ENCODE measurements around the gene MRPL16. TPM values are rescaled to one million over a fixed set of nuclear protein-coding genes. Genes with fewer than 3 reads are reported as not detected.
"Not testable (repeated sequence)": the region's sequence is repeated elsewhere in the genome, so short reads cannot be mapped to it uniquely, and the experiment has no call there.

Gene MRPL16
- total RNA-seq, 1 experiment from 2014 or later, result 78.9 TPM

DNA sequence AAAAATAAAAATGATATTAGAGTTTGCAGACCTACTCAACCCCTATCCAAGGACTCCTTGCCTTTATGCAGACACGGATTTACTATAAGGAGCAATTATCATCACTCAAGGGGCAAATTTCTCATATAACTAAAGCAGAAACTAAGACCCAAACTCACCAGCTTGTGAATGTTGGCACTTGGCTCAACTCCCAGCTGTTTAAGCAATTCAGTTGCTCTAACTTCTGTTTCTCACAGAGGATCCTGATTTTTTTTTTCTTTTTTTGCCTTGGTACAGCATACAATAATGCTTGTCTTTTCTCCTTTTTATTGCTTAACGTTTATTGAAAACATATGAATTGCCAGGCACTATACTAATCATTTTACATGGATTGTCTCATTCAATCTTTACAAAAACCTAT lies 44.3 kb upstream of the MRPL16 start (continued):
- no peak for TF ChIP-seq HMGXB4 (CRISPR knock-in tag; IDR thresholded peaks at IDR 0.05)
- TF ChIP-seq, protein P1, sequence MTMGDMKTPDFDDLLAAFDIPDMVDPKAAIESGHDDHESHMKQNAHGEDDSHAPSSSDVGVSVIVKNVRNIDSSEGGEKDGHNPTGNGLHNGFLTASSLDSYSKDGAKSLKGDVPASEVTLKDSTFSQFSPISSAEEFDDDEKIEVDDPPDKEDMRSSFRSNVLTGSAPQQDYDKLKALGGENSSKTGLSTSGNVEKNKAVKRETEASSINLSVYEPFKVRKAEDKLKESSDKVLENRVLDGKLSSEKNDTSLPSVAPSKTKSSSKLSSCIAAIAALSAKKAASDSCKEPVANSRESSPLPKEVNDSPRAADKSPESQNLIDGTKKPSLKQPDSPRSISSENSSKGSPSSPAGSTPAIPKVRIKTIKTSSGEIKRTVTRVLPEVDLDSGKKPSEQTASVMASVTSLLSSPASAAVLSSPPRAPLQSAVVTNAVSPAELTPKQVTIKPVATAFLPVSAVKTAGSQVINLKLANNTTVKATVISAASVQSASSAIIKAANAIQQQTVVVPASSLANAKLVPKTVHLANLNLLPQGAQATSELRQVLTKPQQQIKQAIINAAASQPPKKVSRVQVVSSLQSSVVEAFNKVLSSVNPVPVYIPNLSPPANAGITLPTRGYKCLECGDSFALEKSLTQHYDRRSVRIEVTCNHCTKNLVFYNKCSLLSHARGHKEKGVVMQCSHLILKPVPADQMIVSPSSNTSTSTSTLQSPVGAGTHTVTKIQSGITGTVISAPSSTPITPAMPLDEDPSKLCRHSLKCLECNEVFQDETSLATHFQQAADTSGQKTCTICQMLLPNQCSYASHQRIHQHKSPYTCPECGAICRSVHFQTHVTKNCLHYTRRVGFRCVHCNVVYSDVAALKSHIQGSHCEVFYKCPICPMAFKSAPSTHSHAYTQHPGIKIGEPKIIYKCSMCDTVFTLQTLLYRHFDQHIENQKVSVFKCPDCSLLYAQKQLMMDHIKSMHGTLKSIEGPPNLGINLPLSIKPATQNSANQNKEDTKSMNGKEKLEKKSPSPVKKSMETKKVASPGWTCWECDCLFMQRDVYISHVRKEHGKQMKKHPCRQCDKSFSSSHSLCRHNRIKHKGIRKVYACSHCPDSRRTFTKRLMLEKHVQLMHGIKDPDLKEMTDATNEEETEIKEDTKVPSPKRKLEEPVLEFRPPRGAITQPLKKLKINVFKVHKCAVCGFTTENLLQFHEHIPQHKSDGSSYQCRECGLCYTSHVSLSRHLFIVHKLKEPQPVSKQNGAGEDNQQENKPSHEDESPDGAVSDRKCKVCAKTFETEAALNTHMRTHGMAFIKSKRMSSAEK (CRISPR knock-in tag; IDR thresholded peaks at IDR 0.05; ENCODE audit: borderline replicate concordance), result no peak
- no peak for TF ChIP-seq GRHL2 (CRISPR knock-in tag; IDR thresholded peaks at IDR 0.05; ENCODE audit: insufficient replicate concordance, severe bottlenecking)
- no peak for TF ChIP-seq E2F4 (CRISPR knock-in tag; IDR thresholded peaks at IDR 0.05; ENCODE audit: borderline replicate concordance, low read depth)
- TF ChIP-seq, protein P2, sequence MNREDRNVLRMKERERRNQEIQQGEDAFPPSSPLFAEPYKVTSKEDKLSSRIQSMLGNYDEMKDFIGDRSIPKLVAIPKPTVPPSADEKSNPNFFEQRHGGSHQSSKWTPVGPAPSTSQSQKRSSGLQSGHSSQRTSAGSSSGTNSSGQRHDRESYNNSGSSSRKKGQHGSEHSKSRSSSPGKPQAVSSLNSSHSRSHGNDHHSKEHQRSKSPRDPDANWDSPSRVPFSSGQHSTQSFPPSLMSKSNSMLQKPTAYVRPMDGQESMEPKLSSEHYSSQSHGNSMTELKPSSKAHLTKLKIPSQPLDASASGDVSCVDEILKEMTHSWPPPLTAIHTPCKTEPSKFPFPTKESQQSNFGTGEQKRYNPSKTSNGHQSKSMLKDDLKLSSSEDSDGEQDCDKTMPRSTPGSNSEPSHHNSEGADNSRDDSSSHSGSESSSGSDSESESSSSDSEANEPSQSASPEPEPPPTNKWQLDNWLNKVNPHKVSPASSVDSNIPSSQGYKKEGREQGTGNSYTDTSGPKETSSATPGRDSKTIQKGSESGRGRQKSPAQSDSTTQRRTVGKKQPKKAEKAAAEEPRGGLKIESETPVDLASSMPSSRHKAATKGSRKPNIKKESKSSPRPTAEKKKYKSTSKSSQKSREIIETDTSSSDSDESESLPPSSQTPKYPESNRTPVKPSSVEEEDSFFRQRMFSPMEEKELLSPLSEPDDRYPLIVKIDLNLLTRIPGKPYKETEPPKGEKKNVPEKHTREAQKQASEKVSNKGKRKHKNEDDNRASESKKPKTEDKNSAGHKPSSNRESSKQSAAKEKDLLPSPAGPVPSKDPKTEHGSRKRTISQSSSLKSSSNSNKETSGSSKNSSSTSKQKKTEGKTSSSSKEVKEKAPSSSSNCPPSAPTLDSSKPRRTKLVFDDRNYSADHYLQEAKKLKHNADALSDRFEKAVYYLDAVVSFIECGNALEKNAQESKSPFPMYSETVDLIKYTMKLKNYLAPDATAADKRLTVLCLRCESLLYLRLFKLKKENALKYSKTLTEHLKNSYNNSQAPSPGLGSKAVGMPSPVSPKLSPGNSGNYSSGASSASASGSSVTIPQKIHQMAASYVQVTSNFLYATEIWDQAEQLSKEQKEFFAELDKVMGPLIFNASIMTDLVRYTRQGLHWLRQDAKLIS (CRISPR knock-in tag; IDR thresholded peaks at IDR 0.05; ENCODE audit: borderline replicate concordance), result no peak
- no peak for TF ChIP-seq ZNF416 (CRISPR knock-in tag; IDR thresholded peaks at IDR 0.05)
- no peak for TF ChIP-seq TEAD4 (CRISPR knock-in tag; IDR thresholded peaks at IDR 0.05)
- TF ChIP-seq, protein P3, sequence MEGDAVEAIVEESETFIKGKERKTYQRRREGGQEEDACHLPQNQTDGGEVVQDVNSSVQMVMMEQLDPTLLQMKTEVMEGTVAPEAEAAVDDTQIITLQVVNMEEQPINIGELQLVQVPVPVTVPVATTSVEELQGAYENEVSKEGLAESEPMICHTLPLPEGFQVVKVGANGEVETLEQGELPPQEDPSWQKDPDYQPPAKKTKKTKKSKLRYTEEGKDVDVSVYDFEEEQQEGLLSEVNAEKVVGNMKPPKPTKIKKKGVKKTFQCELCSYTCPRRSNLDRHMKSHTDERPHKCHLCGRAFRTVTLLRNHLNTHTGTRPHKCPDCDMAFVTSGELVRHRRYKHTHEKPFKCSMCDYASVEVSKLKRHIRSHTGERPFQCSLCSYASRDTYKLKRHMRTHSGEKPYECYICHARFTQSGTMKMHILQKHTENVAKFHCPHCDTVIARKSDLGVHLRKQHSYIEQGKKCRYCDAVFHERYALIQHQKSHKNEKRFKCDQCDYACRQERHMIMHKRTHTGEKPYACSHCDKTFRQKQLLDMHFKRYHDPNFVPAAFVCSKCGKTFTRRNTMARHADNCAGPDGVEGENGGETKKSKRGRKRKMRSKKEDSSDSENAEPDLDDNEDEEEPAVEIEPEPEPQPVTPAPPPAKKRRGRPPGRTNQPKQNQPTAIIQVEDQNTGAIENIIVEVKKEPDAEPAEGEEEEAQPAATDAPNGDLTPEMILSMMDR (IDR thresholded peaks at IDR 0.05), result no peak

GRCh38 chr11:59851416-59851815 lies 40.8 kb upstream of the MRPL16 start:
- H3K4me3 Mint-ChIP-seq; ATAC-seq; CTCF ChIA-PET; H3K4me1 Mint-ChIP-seq; H3K36me3 Mint-ChIP-seq; H3K27ac Mint-ChIP-seq; POLR2A ChIA-PET; DNase-seq (ENCODE audit: low spot score); H3K9me3 Mint-ChIP-seq; H3K27me3 Mint-ChIP-seq (ENCODE audit: low read depth): not testable (repeated sequence)

- H3K27me3 Mint-ChIP-seq (ENCODE audit: low read depth); ATAC-seq; POLR2A ChIA-PET; DNase-seq (ENCODE audit: low spot score); H3K9me3 Mint-ChIP-seq; H3K4me1 Mint-ChIP-seq; H3K4me3 Mint-ChIP-seq; H3K27ac Mint-ChIP-seq; CTCF ChIA-PET; H3K36me3 Mint-ChIP-seq: not testable (repeated sequence)
Observed at GRCh38 chr11:59849551-59849950, 39.0 kb upstream of the MRPL16 start.
